Body of pancreas (tissue), 4 donors: ENCODE measurements around the gene PRM2.

ENCODE experiments used
- POLR2A ChIP-seq, 3 donors: fragments of 450-650 bp; IDR thresholded peaks; one replicate each; pipeline ENCODE4 v1.6.1; 2016; ENCODE audit warnings: antibody characterized with exemption in 3 of 3, mild to moderate bottlenecking in 2 of 3
- TF ChIP-seq, protein P1 (sequence below), 7 experiments: fragments of 450-650 bp in 4 of 7; fragments of 200-600 bp in 3 of 7; sonication (generic) in 3 of 7; IDR thresholded peaks; one replicate each; pipeline ENCODE4 v1.5.1; 2016 to 2019; ENCODE audit warnings: antibody characterized with exemption in 7 of 7

DNA sequence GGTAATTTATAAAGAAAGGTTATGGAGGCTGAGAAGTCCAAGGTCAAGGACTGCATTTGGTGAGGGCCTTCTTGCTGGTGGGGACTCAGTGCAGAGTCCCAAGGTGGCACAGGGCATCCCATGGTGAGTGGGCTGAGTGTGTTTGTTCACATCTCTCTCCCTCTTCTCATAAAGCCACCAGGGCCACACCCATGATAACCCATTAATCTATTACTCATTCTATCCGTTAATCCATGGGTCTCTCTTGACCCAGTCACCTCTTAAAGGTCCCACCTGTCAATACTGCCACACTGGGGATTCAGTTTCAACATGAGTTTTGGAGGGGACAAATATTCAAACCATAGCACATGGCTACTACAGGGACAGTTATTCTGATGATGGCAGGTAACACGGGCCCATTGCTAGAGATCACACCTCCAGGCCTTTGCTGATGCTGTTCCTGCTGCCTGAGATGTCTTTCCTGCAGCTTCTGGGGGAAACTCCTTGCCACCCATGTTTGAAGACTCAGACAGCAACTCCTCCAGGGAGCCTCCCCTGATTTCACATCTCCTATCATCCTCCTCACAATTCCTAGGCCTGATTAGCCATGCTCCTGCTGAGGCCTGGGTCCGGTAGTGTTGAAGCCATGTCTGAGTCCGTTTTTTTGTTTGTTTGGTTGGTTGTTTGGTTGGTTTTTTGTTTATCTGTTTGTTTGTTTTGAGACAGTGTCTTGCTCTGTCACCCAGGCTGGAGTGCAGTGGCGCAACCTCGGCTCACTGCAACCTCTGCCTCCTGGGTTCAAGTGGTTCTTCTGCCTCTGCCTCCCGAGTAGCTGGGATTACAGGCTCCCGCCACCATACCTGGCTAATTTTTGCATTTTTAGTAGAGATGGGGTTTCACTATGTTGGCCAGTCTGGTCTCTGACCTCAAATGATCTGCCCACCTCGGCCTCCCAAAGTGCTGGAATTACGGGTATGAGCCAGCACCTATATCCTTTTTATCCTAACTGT, 36.3 kb downstream of the PRM2 start:
- TF ChIP-seq, protein P1, sequence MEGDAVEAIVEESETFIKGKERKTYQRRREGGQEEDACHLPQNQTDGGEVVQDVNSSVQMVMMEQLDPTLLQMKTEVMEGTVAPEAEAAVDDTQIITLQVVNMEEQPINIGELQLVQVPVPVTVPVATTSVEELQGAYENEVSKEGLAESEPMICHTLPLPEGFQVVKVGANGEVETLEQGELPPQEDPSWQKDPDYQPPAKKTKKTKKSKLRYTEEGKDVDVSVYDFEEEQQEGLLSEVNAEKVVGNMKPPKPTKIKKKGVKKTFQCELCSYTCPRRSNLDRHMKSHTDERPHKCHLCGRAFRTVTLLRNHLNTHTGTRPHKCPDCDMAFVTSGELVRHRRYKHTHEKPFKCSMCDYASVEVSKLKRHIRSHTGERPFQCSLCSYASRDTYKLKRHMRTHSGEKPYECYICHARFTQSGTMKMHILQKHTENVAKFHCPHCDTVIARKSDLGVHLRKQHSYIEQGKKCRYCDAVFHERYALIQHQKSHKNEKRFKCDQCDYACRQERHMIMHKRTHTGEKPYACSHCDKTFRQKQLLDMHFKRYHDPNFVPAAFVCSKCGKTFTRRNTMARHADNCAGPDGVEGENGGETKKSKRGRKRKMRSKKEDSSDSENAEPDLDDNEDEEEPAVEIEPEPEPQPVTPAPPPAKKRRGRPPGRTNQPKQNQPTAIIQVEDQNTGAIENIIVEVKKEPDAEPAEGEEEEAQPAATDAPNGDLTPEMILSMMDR (IDR thresholded peaks at IDR 0.05), result no peak
- no peak for TF ChIP-seq POLR2A (IDR thresholded peaks at IDR 0.05)
